Fibroblast of gingiva (primary cell): ENCODE data around the gene WDR37.
"Not testable (repeated sequence)": the region's sequence is repeated elsewhere in the genome, so short reads cannot be mapped to it uniquely, and the experiment has no call there.

ENCODE experiments used
- DNase-seq: peaks from one replicate; pipeline ENCODE4 v3.0.0-alpha.2; 2011; ENCODE audit warnings: low read depth

Gene WDR37, protein sequence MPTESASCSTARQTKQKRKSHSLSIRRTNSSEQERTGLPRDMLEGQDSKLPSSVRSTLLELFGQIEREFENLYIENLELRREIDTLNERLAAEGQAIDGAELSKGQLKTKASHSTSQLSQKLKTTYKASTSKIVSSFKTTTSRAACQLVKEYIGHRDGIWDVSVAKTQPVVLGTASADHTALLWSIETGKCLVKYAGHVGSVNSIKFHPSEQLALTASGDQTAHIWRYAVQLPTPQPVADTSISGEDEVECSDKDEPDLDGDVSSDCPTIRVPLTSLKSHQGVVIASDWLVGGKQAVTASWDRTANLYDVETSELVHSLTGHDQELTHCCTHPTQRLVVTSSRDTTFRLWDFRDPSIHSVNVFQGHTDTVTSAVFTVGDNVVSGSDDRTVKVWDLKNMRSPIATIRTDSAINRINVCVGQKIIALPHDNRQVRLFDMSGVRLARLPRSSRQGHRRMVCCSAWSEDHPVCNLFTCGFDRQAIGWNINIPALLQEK

DNA sequence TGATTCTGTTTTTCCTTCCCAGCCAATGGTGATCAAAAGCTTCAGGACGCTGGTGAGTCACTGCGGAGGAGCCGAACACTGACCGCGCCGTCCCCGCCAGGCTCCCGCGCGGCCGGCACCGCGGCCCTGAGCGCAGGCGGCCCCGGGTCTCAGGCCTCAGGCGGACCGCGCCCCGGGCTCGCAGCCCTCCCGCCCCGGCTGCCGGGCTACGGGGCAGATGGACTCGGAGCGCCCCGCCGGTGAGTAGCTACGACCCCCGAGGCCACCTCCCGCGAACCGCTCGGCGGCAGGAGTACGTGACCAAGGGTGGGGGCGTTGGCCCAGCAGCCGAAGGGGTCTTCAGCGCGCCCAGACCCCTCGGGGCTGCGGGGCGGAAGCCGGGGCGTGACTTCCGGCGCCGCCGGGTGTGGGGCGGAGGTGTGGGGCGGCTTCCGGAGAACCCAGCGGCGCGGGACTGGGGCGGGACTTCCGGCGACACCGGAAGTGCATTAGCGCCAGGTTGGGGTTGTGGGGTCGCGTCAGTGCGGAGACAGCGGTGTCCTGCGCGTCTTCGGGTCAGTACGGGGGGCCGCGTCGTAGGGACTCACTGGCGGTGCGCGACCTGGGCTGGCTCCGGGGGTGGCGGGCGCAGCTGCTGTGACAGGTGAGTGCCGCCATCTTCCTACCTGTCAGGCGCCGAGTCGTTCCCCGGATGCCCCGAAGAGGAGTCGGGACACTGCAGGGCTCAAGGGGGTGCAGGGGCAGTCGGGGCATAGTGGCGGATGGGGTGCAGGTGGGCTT is at the start of gene WDR37:
Gene WDR37 (plus strand): TSS at position 60 of the 780 bp plus-strand sequence. CDS start 15,771 bp downstream, outside the sequence.
- peak; percentile 78 for DNase-seq

DNA sequence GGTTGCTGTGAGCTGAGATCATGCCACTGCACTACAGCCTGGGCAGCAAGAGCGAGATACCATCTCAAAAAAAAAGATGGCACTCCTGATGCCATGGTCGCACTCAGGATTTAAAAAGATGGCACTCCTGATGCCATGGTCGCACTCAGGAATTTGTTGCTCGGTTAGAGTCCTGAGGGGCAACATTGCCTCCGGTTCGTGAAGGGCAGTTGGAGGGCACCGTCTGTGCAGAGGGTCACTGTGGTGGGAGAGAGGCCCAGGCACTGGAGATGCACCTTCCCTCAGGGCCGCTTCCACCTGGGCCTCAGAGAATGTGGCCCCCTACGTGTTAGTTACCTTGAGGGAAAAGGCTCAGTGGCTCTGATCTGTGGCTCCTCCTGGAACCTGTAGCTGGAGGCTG is 49.6 kb upstream of the WDR37 start:
- no peak for DNase-seq

- DNase-seq = no peak
These were observed 48.6 kb upstream of the WDR37 start for GRCh38 chr10:1007583-1007982.

GRCh38 chr10:1009071-1009494 is 47.1 kb upstream of the WDR37 start:
- DNase-seq = no peak

DNA sequence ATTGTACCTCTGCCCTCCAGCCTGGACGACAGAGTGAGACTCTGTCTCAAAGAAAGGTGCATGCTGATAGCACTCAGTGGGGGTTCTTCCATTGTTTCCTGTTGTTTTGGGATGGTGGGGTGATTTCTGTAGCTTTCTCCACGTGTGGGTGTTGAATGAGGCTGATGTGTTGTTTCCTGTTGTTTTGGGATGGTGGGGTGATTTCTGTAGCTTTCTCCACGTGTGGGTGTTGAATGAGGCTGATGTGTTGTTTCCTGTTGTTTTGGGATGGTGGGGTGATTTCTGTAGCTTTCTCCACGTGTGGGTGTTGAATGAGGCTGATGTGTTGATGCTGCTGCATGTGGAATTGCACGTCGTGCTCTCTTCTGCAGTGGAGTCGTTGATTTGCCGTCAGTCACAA is 46.2 kb upstream of the WDR37 start:
- DNase-seq = not testable (repeated sequence)

- no peak for DNase-seq
These were observed 45.5 kb upstream of the WDR37 start for GRCh38 chr10:1010703-1011102.

DNA sequence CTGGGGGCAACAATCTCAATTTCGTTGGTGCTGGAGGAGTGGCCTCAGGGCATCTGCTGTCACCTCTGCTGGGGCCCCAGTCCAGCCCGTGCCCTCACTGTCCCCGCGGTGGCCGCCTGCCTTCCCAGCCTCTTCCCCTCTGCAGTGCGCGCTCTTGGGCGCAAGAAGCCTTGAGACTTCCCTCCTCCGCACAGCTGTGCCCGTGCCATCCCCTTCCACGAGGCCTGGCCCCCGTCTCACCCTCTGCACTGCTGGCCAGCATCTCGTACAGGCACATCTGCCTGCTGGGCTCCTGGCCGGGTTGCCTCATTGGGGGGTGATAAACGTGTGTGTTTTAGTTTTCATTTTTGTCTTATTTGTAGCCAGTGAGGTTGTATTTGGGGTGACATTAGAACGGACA is 44.5 kb upstream of the WDR37 start:
- DNase-seq = no peak

GRCh38 chr10:1015688-1016087 is 40.5 kb upstream of the WDR37 start:
- DNase-seq = no peak

GRCh38 chr10:1019362-1019761 is 36.8 kb upstream of the WDR37 start:
- no peak for DNase-seq

DNA sequence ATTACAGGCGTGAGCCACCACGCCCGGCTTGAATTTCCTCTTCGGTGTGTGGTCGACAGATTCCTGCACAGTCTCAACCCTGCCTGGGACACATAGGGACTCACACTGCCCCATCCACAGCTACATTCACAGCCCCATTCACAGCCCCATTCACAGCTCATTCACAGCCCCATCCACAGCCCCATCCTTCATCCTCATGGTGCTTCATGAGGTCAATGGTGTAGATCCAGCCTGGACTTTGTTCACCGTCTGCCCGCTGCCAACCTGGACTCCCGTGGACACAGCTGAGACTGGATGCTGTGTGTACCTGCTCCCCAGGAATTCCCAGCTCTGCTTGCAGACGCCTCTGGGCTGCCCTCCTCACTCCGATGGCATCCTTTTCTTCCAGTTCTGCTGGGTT is 35.7 kb upstream of the WDR37 start:
- DNase-seq = no peak

GRCh38 chr10:1020958-1021357 is 35.2 kb upstream of the WDR37 start:
- DNase-seq = no peak

DNA sequence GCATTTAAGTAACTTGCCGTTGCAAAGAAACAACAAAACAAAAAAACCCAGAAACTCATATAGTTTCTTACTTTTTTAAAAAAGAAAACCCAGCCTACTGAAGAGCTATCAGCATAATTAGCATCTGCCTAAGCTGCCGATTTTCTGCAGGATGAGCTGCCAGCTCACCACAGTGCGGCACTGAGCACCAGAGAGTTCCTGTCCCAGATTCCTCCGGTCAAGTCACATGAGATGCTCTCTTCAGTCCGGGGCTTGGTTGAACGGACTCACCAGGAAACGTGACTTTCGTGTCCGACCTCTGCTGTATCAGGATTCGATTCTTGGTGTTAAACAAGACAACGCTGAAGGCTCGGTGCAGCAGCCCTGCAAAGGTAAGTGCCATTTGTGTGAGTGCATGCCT is 33.8 kb upstream of the WDR37 start:
- DNase-seq = no peak

DNA sequence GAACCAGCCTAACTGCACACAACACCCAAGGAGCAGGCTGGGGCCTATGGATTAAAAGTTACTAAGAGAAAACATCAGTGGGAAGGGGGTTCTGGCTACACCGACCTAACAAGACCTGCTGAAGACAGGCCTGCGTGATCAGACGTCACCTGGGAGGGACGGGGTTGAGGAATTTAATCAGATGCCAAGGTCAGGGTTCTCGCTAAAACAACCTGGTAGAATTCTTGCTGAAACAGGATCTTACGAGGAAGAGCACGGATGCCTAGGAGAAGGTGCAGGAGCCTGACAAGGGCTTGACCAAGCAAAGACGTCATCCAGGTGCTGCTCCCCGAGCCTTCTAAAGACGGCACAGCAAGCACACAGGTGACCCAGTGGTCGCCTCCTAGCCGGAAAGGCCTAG is 32.1 kb upstream of the WDR37 start:
- no peak for DNase-seq

DNA sequence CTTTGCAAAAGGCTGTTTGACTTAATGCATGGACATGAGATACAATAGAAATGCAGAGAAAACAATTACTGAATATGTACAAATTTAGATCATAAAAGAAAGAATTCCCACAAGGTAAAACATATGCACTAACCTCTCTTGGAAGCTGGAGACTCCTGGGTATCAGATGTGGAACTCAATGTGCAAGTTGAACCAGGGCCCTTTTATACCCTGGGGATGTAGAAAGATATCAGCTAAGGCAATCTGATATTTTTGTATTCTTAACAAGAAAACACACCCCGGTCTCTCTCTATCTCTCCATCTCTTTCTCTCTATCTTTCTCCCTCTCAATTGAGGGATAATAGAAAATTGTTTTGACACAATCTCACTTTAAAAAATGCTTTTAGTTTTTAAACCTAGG is 30.5 kb upstream of the WDR37 start, which contains the start of gene IDI2:
Gene IDI2 (minus strand): TSS at position 177 of the 400 bp plus-strand sequence. CDS start 1,136 bp downstream, outside the sequence.
- no peak for DNase-seq

DNA sequence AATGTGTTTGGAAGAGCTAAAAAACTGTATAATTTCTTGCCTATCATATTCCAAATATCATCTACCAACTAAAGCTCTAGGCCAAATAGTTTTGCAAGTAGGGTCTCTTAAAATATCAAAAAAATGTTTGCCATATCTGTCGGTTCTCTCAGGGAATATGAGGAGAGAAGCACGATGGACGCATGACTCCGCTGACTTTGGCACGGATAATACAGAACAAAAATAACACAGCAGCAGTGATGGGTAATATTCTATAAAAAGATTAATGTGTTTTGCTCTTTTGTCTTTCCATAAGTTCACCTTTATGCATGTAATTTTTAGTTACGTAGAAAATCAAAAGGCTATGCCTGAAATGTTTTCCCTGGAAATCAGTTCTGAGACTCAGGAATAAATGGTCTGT is 29.6 kb upstream of the WDR37 start:
- DNase-seq = no peak

- no peak for DNase-seq
These were observed 26.3 kb upstream of the WDR37 start for GRCh38 chr10:1029838-1030237.

- peak; percentile 56 for DNase-seq
These were observed 22.6 kb upstream of the WDR37 start for GRCh38 chr10:1033601-1034000.

DNA sequence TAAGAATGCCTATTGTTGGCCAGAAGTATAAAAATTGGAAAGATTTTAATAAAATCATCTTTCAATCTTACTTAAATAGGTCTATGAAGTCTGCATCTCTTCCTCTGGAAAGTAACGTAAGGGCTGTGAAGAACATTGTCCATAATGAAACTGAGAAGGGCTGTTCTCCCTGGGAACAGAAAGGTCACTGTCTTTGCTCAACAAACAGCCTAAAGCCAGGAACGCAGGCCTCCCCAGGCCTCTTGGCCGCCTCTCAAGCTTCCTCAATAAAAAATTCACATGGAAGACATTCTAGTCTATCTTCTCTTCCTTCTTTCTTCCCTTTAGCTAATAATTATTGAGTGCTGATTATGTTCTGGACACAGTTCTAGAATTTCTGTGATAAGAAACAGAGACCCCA is 21.4 kb upstream of the WDR37 start:
- peak; percentile 39 for DNase-seq

DNA sequence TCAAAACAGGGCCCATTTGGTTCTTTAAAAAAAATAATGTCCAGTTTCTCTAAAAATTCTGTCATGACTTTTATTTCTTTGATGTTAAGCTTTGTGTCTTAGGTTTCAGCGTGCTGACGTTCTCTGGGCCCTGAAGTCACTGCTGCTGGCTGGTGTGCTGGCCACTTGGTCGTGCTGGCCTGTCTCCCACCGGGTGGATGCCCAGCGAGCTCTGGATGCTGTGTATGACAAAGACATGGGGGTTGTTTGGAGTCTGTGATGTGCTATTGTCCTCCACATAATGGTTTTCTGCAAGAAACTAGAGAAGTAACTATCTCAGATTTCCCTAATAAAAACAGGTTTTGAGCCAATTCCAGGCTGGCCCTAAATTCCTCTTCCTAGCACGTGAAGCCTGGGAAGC is 21.0 kb upstream of the WDR37 start:
- no peak for DNase-seq

GRCh38 chr10:1036341-1036791 is 19.8 kb upstream of the WDR37 start:
- DNase-seq = no peak

DNA sequence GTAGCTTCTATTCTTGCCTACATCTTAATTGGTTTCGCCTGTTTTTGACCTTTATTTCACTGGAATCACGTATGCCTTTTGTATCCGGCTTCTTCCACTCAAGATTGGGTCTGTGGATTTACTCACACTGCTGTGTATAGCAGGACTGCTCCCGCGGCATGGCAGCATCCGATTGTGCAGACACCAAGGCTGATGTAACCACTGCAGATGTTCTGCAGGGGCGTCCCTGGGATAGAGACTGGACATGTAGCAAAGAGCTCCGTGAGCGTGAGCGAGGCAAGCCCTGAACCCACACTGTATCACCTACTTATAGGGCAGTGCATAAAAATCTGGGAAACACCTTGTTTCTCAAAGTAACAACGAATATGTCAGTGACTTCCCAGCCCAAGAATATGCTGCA is 19.1 kb upstream of the WDR37 start:
- DNase-seq = no peak

GRCh38 chr10:1038769-1039168 is 17.4 kb upstream of the WDR37 start:
- not testable (repeated sequence) for DNase-seq

DNA sequence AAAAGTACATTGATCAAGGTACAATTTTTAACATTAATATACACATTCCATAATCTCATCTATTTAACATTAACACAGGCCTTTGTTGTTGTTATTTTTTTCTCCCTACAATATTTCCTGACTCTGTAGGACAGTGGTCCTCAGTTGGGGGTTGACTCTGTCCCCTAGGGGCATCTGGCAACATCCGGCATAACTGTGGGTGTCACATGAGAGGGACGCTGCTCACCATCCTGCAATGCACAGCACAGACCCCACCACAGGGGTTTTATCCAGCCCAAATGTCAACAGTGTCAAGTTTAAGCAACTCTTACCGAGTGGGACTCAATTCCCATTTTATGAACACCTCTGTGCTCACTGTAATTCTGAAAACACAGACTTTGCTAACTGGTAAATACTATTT is 16.1 kb upstream of the WDR37 start:
- DNase-seq = no peak
